ENCODE results near the gene TM7SF2. TPM values are rescaled to one million over a fixed set of nuclear protein-coding genes. Genes with fewer than 3 reads are reported as not detected.
A peak's percentile ranks its signal among the peaks of the same experiment; 100 is the strongest.

Gene TM7SF2
- total and polyA plus RNA-seq, 2 of the 8 experiments (the other 6 are each of a cell fraction or from before 2014, with no cell fraction given) = 40.1 to 96.0 TPM

GRCh38 chr11:65111159-65111743 is 421 bp upstream of the TM7SF2 start:
- DNase-seq (ENCODE audit: low read depth in 1 of 2, low spot score in 2 of 2) = no peak
- Histone ChIP-seq H4K20me1 (replicated peaks in 1 of 2; ENCODE audit: control insufficient read depth in 1 of 2, insufficient read depth in 2 of 2, low read length in 2 of 2) (peaks cover 0 to 23% of the 10 kb centered on the region in 2 experiments), H3K23ac (ENCODE audit: insufficient read length) (no peak overlapping the region), H3K56ac (replicated peaks; ENCODE audit: insufficient read length, low read depth, low read length) (no peak overlapping the region), H3K79me1 (ENCODE audit: low read depth, low read length) (peaks cover 8% of the 10 kb centered on the region), H4K8ac (ENCODE audit: extremely low read depth, insufficient read depth, low read length) (peak overlapping the region; percentile 22), H3K27me3 (replicated peaks in 1 of 4; ENCODE audit: control insufficient read depth in 3 of 4, extremely low read depth in 1 of 4, insufficient read depth in 3 of 4, low read length in 3 of 4) (no peaks in the 10 kb centered on the region), H2BK120ac (replicated peaks; ENCODE audit: low read depth, low read length) (no peak overlapping the region), H4K5ac (ENCODE audit: insufficient read length, low read depth, low read length) (no peak overlapping the region), H3K27ac (ENCODE audit: low read depth, low read length) (no peak overlapping the region), H3K36me3 (ENCODE audit: control insufficient read depth in 2 of 4, insufficient read depth in 4 of 4, low read length in 3 of 4) (peaks cover 0 to 13% (median 3%) of the 10 kb centered on the region in 4 experiments; a peak in 2 of 8 replicates), H3K14ac (ENCODE audit: insufficient read length) (no peak overlapping the region), H2BK5ac (ENCODE audit: low read depth, low read length) (peak overlapping the region; percentile 88; the same call in 1 of the 2 replicates), H3K18ac (ENCODE audit: extremely low read depth, low read length) (no peak overlapping the region; the same call in 1 of the 2 replicates), H2BK12ac (ENCODE audit: low read depth, low read length) (peak overlapping the region; percentile 68; the same call in 1 of the 2 replicates), H2AK5ac (ENCODE audit: low read depth, low read length) (peak overlapping the region; percentile 45; the same call in 1 of the 2 replicates), H3K9me3 (ENCODE audit: insufficient read depth in 2 of 2, low read depth in 1 of 2, low read length in 1 of 2) (no peaks in the 10 kb centered on the region), H2BK20ac (ENCODE audit: low read length) (0 out of 2 replicates have a peak overlapping the region, but pooled peaks have one; percentile 93), H3K4me1 (replicated peaks in 1 of 4; ENCODE audit: control insufficient read depth in 3 of 4, insufficient read depth in 4 of 4, low read length in 3 of 4) (peaks cover 2 to 19% (median 13%) of the 10 kb centered on the region in 4 experiments), H3K79me2 (ENCODE audit: control insufficient read depth in 1 of 2, insufficient read depth in 2 of 2, low read length in 2 of 2) (peaks cover 0 to 5% of the 10 kb centered on the region in 2 experiments; a peak in 1 of 4 replicates), H2AFZ (ENCODE audit: low read length) (no peak overlapping the region), H3K9ac (replicated peaks in 1 of 4; ENCODE audit: extremely low read depth in 1 of 4, low read depth in 3 of 4, low read length in 3 of 4) (no peak overlapping the region; a peak in 1 of 7 replicates), H3K23me2 (ENCODE audit: low read depth, low read length) (peaks cover 12% of the 10 kb centered on the region; the same call in 1 of the 2 replicates), H3K4me2 (ENCODE audit: insufficient read depth in 1 of 2, low read depth in 2 of 2, low read length in 2 of 2) (peak overlapping the region; percentile 71 to 95), H4K91ac (replicated peaks; ENCODE audit: insufficient read length, low read length) (peak overlapping the region; percentile 72), H2BK15ac (ENCODE audit: low read length) (no peak overlapping the region; the same call in 1 of the 2 replicates), H3K4ac (replicated peaks; ENCODE audit: insufficient read length, low read depth, low read length) (no peak overlapping the region), H3K4me3 (ENCODE audit: extremely low read depth in 1 of 4, insufficient read depth in 2 of 4, low read depth in 3 of 4, low read length in 4 of 4) (peak overlapping the region in 3 of 4 experiments; percentile 5 to 90 (median 86); a peak in 2 of 8 replicates)
- no peak for FAIRE-seq
- ChIA-PET POLR2A (ENCODE audit: partially characterized antibody) (interaction anchor here (0.8 to 17.4 kb wide), 28 partner anchors 8 to 387 kb away, joined by 3 to 305 read pairs (median 4); partner anchors contain the start of genes ARL2, CAPN1, CDCA5 and FAU), CTCF (ENCODE audit: partially characterized antibody) (interaction anchor here (0.5 to 7.9 kb wide), 43 partner anchors 9 to 451 kb away, joined by 3 to 85 read pairs (median 4); partner anchors contain the start of genes ARL2, FAU, GPHA2 and MAJIN)
- WGBS, 2 experiments (ENCODE audit: extremely low coverage in 1 of 2, insufficient coverage in 1 of 2, insufficient read length in 1 of 2, insufficient replicate concordance in 2 of 2, low coverage in 1 of 2, low lambda C conversion rate in 2 of 2, missing lambda C conversion rate in 1 of 2) = 64% methylated on average over 31 of the region's 31 CpGs; no CpG with 5 or more reads in 1 of the 2 experiments
- TF ChIP-seq POLR2AphosphoS5 (IDR thresholded peaks at IDR 0.05; ENCODE audit: low read depth, low read length) = 0 out of 2 replicates have a peak, but pooled peaks have one; percentile 19
- TF ChIP-seq SP2 (IDR thresholded peaks at IDR 0.05; ENCODE audit: low read length) = no peak
